Left lobe of liver (tissue), 2 donors: ENCODE measurements around the gene DNMT3B. TPM values are rescaled to one million over a fixed set of nuclear protein-coding genes. Genes with fewer than 3 reads are reported as not detected.
"Not testable (repeated sequence)": the region's sequence is repeated elsewhere in the genome, so short reads cannot be mapped to it uniquely, and the experiment has no call there.

ENCODE experiments used
- ATAC-seq: fragments of 200-7000 bp; cut with Tn5 transposase; one replicate; pipeline ENCODE4 v1.9.1; 2020; ENCODE audit warnings: mild to moderate bottlenecking, moderate library complexity
- DNase-seq: peaks from one replicate; pipeline ENCODE4 v3.0.0-alpha.2; 2020; ENCODE audit warnings: low spot score
- total RNA-seq: library from RNA; stranded (reverse); gene quantifications from one replicate; pipeline ENCODE4 v1.2.1, GENCODE V29; 2021
- donor health status: DM: no; HTN: no; CAD: no; lungs with moderate emphysema.
- donor health status: DM: no; HTN: yes; CAD: no.

Gene DNMT3B
- total RNA-seq, 1 donor from 2014 or later = 1.6 TPM

GRCh38 chr20:32789896-32790750, 27.9 kb downstream of the DNMT3B start:
- ATAC-seq (peak; percentile 99), DNase-seq (peak; percentile 68)

DNA sequence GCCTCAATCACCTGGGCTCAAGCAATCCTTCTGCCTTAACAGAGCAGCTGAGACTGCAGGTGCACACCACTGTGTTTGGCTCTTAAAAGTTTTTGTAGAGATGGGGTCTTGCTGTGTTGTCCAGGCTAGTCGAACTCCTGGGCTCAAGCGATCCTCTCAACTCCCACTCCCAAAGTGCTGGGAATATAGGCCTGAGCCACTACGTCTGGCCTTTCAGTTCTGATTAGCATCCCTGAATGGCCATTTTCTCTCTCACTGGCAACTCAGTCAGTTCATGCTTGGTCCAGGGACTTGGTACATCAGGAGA, 28.5 kb downstream of the DNMT3B start:
- ATAC-seq = no peak

GRCh38 chr20:32792316-32792715, 30.1 kb downstream of the DNMT3B start:
- DNase-seq (no peak), ATAC-seq (no peak)

More for the DNA sequence above, 28.5 kb downstream of the DNMT3B start:
- no peak for DNase-seq

GRCh38 chr20:32792731-32793458, 30.7 kb downstream of the DNMT3B start:
- ATAC-seq (no peak), DNase-seq (no peak)

DNA sequence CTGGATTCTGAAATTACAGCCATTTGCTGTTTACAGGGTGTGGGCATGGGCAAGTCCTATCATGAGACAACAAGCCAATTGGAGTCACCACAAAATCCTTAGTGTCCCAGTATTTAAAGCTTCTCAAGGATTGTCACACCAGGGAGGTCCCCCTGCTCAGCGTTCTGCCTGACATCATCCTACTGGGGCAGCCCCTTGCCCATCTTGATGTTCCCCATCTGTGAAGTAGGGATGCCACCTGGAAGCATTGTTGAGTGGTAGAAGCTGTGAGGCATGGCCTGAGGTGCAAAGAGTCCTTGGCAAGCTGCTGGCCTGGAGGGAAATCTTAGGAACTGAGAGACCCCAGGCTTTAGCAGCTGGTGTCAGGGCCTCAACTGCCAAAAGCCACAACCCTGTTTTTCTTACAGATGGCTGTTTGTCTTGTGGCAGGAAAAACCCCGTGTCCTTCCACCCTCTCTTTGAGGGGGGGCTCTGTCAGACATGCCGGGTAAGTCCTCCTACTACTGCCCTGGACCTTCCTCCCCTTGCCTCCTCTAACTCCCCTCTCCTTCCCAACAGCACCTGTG, 34.3 kb downstream of the DNMT3B start:
- DNase-seq = no peak
- no peak for ATAC-seq

DNA sequence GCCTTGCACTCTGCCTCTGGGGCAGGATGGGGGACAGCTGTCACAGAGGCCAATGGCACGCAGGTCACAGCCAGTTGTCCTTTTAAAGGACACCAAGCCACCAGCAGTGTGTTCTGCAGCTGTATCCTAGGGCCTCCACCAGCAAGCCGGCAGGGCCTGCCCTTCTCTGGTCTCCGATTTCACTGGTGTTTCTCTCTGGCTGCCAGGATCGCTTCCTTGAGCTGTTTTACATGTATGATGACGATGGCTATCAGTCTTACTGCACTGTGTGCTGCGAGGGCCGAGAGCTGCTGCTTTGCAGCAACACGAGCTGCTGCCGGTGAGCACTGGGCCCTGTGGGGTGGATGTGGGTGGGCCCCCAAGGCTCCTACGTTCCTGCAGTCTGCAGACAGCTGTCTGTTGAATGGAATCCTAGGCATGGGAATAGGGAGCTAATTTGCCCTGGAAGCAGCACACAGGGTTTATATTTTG, 34.8 kb downstream of the DNMT3B start:
- ATAC-seq (no peak), DNase-seq (no peak)

GRCh38 chr20:32797571-32797970, 35.4 kb downstream of the DNMT3B start:
- ATAC-seq, DNase-seq: not testable (repeated sequence)

DNA sequence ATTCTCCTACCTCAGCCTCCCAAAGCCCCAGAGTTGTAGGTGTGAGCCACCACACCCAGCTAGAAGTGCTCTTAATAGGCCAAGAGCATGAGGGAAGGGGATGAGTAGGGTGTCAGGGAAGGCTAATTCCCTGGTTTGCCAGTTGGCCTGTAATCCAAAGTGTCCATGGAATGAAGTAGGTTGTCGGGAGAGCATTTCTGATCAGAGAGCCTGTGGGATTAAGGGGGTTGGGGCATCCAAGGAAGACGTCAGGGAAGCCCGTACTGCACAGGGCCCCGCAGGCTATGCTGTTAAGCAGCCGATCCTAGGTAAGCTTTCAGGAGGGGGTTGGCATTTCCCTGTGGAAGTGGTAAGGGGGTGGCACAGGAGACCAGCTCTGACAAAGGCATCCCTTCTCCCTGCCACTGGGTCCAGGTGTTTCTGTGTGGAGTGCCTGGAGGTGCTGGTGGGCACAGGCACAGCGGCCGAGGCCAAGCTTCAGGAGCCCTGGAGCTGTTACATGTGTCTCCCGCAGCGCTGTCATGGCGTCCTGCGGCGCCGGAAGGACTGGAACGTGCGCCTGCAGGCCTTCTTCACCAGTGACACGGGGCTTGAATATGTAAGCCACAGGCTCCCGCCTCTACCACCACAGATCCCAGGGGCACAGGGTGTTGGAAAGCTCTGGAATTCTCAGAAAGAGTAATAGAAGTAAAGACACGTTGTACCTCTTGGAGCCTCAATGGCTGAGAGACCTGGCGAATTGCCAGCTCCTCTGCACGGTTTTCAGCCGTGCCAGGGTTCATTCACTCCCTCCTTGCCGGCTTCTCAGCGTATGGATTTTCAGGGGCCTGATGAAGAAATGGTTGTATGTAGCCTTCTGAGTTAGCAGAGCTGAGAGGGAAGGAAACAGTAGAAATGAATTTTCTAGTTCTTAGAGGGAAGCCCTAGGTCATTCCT, 36.1 kb downstream of the DNMT3B start:
- DNase-seq (no peak), ATAC-seq (no peak)

GRCh38 chr20:32803092-32803491, 40.9 kb downstream of the DNMT3B start:
- ATAC-seq (no peak), DNase-seq (no peak)

GRCh38 chr20:32804022-32804715, 42.0 kb downstream of the DNMT3B start:
- DNase-seq = no peak
- ATAC-seq = no peak

DNA sequence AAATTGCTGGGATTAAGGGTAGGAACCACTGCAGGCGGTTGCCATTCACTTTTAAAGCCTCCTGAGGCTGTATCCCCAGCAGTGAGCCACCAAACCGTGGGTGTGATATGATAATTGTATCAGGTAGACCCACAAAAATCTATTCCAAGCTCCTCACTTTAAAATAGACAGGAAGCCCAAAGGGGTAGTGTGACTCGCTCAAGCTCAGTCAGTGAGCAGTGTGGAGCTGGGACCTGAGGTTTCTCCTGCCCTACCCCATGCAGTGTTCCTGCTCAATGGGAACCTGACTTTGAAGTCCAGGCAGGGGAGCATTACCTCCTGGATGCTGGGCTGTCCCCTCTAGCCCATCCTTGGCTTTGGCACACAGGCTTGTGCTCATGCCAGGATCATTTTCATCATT, 42.6 kb downstream of the DNMT3B start:
- no peak for ATAC-seq
- no peak for DNase-seq

GRCh38 chr20:32805721-32806120, 43.5 kb downstream of the DNMT3B start:
- ATAC-seq = no peak
- no peak for DNase-seq

GRCh38 chr20:32806356-32806755, 44.2 kb downstream of the DNMT3B start:
- ATAC-seq (no peak), DNase-seq (no peak)

DNA sequence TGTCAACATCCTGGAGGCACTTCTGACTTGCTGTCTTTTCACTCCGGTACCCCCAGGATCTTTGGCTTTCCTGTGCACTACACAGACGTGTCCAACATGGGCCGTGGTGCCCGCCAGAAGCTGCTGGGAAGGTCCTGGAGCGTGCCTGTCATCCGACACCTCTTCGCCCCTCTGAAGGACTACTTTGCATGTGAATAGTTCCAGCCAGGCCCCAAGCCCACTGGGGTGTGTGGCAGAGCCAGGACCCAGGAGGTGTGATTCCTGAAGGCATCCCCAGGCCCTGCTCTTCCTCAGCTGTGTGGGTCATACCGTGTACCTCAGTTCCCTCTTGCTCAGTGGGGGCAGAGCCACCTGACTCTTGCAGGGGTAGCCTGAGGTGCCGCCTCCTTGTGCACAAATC, 45.5 kb downstream of the DNMT3B start:
- ATAC-seq = no peak
- no peak for DNase-seq

DNA sequence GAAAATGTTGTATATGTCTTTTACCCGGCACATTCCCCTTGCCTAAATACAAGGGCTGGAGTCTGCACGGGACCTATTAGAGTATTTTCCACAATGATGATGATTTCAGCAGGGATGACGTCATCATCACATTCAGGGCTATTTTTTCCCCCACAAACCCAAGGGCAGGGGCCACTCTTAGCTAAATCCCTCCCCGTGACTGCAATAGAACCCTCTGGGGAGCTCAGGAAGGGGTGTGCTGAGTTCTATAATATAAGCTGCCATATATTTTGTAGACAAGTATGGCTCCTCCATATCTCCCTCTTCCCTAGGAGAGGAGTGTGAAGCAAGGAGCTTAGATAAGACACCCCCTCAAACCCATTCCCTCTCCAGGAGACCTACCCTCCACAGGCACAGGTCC, 46.3 kb downstream of the DNMT3B start:
- ATAC-seq (no peak), DNase-seq (no peak)

DNA sequence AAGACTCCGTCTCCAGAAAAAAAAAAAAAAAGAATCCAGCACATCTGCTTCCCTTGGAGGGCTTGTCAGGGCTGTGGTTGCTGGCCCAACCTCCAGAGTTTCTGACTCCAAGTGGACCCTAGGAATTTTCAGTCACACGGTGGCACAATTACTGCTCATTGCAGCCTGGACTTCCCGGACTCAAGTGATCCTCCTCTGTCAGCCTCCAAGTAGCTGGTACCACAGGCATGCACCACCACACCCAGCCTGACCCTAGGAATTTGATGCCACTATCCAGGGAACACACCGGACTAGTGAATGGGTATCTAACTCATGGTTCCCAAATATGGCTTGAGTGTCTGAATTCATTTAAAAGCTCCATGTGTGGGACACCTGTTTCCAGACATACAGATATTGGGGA, 47.7 kb downstream of the DNMT3B start:
- DNase-seq (no peak), ATAC-seq (no peak)

- DNase-seq (no peak), ATAC-seq (no peak)
Observed at GRCh38 chr20:32810941-32811340, 48.8 kb downstream of the DNMT3B start.

DNA sequence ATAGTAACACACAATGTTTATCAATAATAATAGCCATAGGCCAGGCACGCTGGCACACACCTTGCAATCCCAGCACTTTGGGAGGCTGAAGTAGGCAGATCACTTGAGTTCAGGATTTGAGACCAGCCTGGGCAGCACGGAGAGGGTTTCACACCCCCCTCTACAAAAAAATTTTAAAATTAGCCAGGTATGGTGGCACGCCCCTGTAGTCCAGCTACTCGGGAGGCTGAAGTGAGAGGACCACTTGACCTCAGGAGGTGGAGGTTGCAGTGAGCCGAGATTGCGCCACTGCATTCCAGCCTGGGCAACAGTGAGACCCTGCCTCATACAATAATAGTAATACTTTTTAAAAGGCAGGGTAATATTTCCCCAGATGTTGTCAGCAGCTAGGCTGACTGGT, 49.7 kb downstream of the DNMT3B start:
- DNase-seq = no peak
- no peak for ATAC-seq

- ATAC-seq (peak; percentile 89), DNase-seq (no peak)
Observed at GRCh38 chr20:32819992-32820697, 58.0 kb downstream of the DNMT3B start.
